Natural killer cell (primary cell): ENCODE results near the gene GPR45. TPM values are rescaled to one million over a fixed set of nuclear protein-coding genes. Genes with fewer than 3 reads are reported as not detected.

Experiments used
- ATAC-seq, 3 donors: fragments of 150-1000 bp in 2 of 3; fragments of 200-7000 bp in 1 of 3; cut with Tn5 transposase; 1 replicate in 1 of 3; 2 replicates in 2 of 3; pipeline ENCODE4 v1.10.0; 2021; ENCODE audit warnings: mild to moderate bottlenecking in 2 of 3, moderate library complexity in 2 of 3
- DNase-seq, 2 donors: peaks; one replicate each; pipeline versions ENCODE4 v3.0.0 to v3.0.0-alpha.2; 2013 to 2021; ENCODE audit warnings: mixed read lengths in 1 of 2
- H3K27ac ChIP-seq: one replicate; pipeline ENCODE4 v1.5.1; 2013; ENCODE audit warnings: mild to moderate bottlenecking, low read length
- H3K27me3 ChIP-seq: one replicate; pipeline ENCODE4 v1.6.1; 2013; ENCODE audit warnings: low read length; ENCODE audit not compliant: control insufficient read depth, insufficient read depth
- H3K36me3 ChIP-seq: one replicate; pipeline ENCODE4 v1.6.1; 2013; ENCODE audit warnings: low read length; ENCODE audit not compliant: control insufficient read depth, insufficient read depth
- H3K4me1 ChIP-seq: one replicate; pipeline ENCODE4 v1.6.1; 2013; ENCODE audit warnings: low read length; ENCODE audit not compliant: control insufficient read depth, insufficient read depth
- H3K4me3 ChIP-seq: one replicate; pipeline ENCODE4 v1.5.1; 2013; ENCODE audit warnings: low read length
- H3K9me3 ChIP-seq: one replicate; pipeline ENCODE4 v1.6.1; 2013; ENCODE audit warnings: low read length; ENCODE audit not compliant: control insufficient read depth, insufficient read depth
- H3K27ac Mint-ChIP-seq, 2 donors: one replicate each; pipeline ENCODE4 v1.8.0; 2022; ENCODE audit warnings: mild to moderate bottlenecking in 2 of 2, mixed read lengths in 2 of 2, moderate library complexity in 1 of 2
- H3K27me3 Mint-ChIP-seq, 2 donors: one replicate each; pipeline ENCODE4 v1.8.0; 2022; ENCODE audit warnings: low read depth in 2 of 2, mixed read lengths in 2 of 2
- H3K36me3 Mint-ChIP-seq: one replicate; pipeline ENCODE4 v1.8.0; 2022; ENCODE audit warnings: mixed read lengths
- H3K4me1 Mint-ChIP-seq, 2 donors: one replicate each; pipeline ENCODE4 v1.8.0; 2022; ENCODE audit warnings: mixed read lengths in 2 of 2
- H3K4me3 Mint-ChIP-seq: one replicate; pipeline ENCODE4 v1.8.0; 2022; ENCODE audit warnings: mild to moderate bottlenecking, moderate library complexity, mixed read lengths
- H3K9me3 Mint-ChIP-seq, 2 donors: one replicate each; pipeline ENCODE4 v1.8.0; 2022; ENCODE audit warnings: mixed read lengths in 2 of 2
- CTCF ChIP-seq: fragments of 200-600 bp; IDR thresholded peaks from one replicate; pipeline ENCODE4 v1.8.0; 2022; ENCODE audit warnings: antibody characterized with exemption
- WGBS: methylation state at CpG from one replicate; pipeline ENCODE4 v1.1.7; 2013; ENCODE audit warnings: missing lambda C conversion rate; ENCODE audit not compliant: insufficient coverage; 5-methylcytosine and 5-hydroxymethylcytosine counted together
- intact Hi-C: fragments of 100-400 bp; cut with micrococcal nuclease; formaldehyde crosslinking; loops from one replicate; pipeline ENCODE4 v1.14.2; 2022
- total RNA-seq, 4 donors: library from RNA; stranded (reverse); fragments of 120-200 nt in 1 of 4; gene quantifications; one replicate each; pipeline versions ENCODE4 v1.2.3 to v1.2.4, GENCODE V29; 2013 to 2022

GPR45 gene
- total RNA-seq, 3 donors from 2014 or later (not counting 1 experiment from before 2014, with no cell fraction given), result not detected

GRCh38 chr2:105235388-105236059 is 6.0 kb upstream of the GPR45 start:
- ATAC-seq (peak in 2 of 3 donors; percentile 46 to 64), DNase-seq (peak; percentile 37 to 71)
- H3K36me3 Mint-ChIP-seq, result no peaks in the 10 kb centered on the region
- Histone ChIP-seq H3K36me3 (no peaks in the 10 kb centered on the region), H3K27ac (no peak overlapping the region), H3K4me1 (no peaks in the 10 kb centered on the region), H3K9me3 (no peaks in the 10 kb centered on the region), H3K4me3 (no peak overlapping the region), H3K27me3 (no peaks in the 10 kb centered on the region)
- H3K27me3 Mint-ChIP-seq, result peaks cover 3 to 29% of the 10 kb centered on the region in 2 donors
- no peak overlapping the region for H3K27ac Mint-ChIP-seq
- WGBS, result 11% methylated on average over 12 of the region's 12 CpGs
- peak; percentile 68 for TF ChIP-seq CTCF
- H3K9me3 Mint-ChIP-seq, result no peaks in the 10 kb centered on the region
- intact Hi-C loops, result no loop called here
- no peak overlapping the region for H3K4me3 Mint-ChIP-seq
- peaks cover 6 to 11% of the 10 kb centered on the region in 2 donors for H3K4me1 Mint-ChIP-seq

GRCh38 chr2:105236060-105236424 is 5.5 kb upstream of the GPR45 start:
- DNase-seq (no peak), ATAC-seq (no peak)
- no peaks in the 10 kb centered on the region for H3K27me3 ChIP-seq
- H3K36me3 ChIP-seq, result no peaks in the 10 kb centered on the region
- no peaks in the 10 kb centered on the region for H3K4me1 ChIP-seq
- intact Hi-C loops, result no loop called here
- no peaks in the 10 kb centered on the region for H3K9me3 ChIP-seq
- H3K27ac ChIP-seq, result no peak overlapping the region
- H3K27ac Mint-ChIP-seq, result no peak overlapping the region
- no peak overlapping the region for H3K4me3 ChIP-seq
- WGBS, result 67% methylated on average over 5 of the region's 5 CpGs
- H3K9me3 Mint-ChIP-seq, result no peaks in the 10 kb centered on the region
- H3K27me3 Mint-ChIP-seq, result peaks cover 3 to 29% of the 10 kb centered on the region in 2 donors
- H3K4me1 Mint-ChIP-seq, result peaks cover 6 to 11% of the 10 kb centered on the region in 2 donors
- no peaks in the 10 kb centered on the region for H3K36me3 Mint-ChIP-seq
- TF ChIP-seq CTCF, result no peak
- no peak overlapping the region for H3K4me3 Mint-ChIP-seq

GRCh38 chr2:105237045-105237765 is 4.3 kb upstream of the GPR45 start:
- DNase-seq (peak in 1 of 2 donors; percentile 15), ATAC-seq (peak in 2 of 3 donors; percentile 46 to 62)
- H3K27me3 ChIP-seq, result no peaks in the 10 kb centered on the region
- 64% methylated on average over 40 of the region's 41 CpGs for whole genome bisulfite sequencing
- Mint-ChIP-seq H3K27me3 (peaks cover 3 to 29% of the 10 kb centered on the region in 2 donors), H3K36me3 (no peaks in the 10 kb centered on the region), H3K4me1 (peaks cover 6 to 11% of the 10 kb centered on the region in 2 donors), H3K27ac (no peak overlapping the region), H3K4me3 (peak overlapping the region; percentile 25), H3K9me3 (no peaks in the 10 kb centered on the region)
- intact Hi-C loops, result no loop called here
- no peak overlapping the region for H3K27ac ChIP-seq
- H3K9me3 ChIP-seq, result no peaks in the 10 kb centered on the region
- no peaks in the 10 kb centered on the region for H3K36me3 ChIP-seq
- TF ChIP-seq CTCF, result no peak
- no peak overlapping the region for H3K4me3 ChIP-seq
- H3K4me1 ChIP-seq, result no peaks in the 10 kb centered on the region
